H9 (cell line): Measurements from ENCODE around the gene PRAMEF12. TPM values are rescaled to one million over a fixed set of nuclear protein-coding genes. Genes with fewer than 3 reads are reported as not detected.

ENCODE experiments used
- DNase-seq: peaks from one replicate; pipeline ENCODE4 v3.0.0-alpha.2; 2017
- H2AFZ ChIP-seq: one replicate; pipeline ENCODE4 v1.6.1; 2013; ENCODE audit warnings: mild to moderate bottlenecking, low read length, control low read depth, moderate library complexity
- H2AK5ac ChIP-seq: 2 replicates; pipeline ENCODE4 v1.6.1; 2013; ENCODE audit warnings: low read length, control low read depth, mixed read lengths; ENCODE audit not compliant: insufficient read length
- H2BK120ac ChIP-seq: one replicate; pipeline ENCODE4 v1.6.1; 2013; ENCODE audit warnings: low read depth, mild to moderate bottlenecking, low read length, control low read depth, inconsistent platforms; ENCODE audit not compliant: poor library complexity, severe bottlenecking
- H2BK12ac ChIP-seq: 2 replicates; pipeline ENCODE4 v1.6.1; 2013; ENCODE audit warnings: low read length, control low read depth, mixed read lengths, low read depth; ENCODE audit not compliant: insufficient read length
- H2BK15ac ChIP-seq: 2 replicates; pipeline ENCODE4 v1.6.1; 2013; ENCODE audit warnings: low read depth, low read length, control low read depth
- H2BK20ac ChIP-seq: one replicate; pipeline ENCODE4 v1.6.1; 2013; ENCODE audit warnings: low read depth, mild to moderate bottlenecking, low read length, control low read depth, inconsistent platforms; ENCODE audit not compliant: poor library complexity, severe bottlenecking
- H2BK5ac ChIP-seq: 2 replicates; pipeline ENCODE4 v1.6.1; 2013; ENCODE audit warnings: low read length, control low read depth, mixed read lengths; ENCODE audit not compliant: insufficient read length
- H3K14ac ChIP-seq: 2 replicates; pipeline ENCODE4 v1.6.1; 2013; ENCODE audit warnings: low read length, control low read depth; ENCODE audit not compliant: insufficient read depth
- H3K18ac ChIP-seq: 2 replicates; pipeline ENCODE4 v1.6.1; 2013; ENCODE audit warnings: low read depth, mild to moderate bottlenecking, mixed read lengths, low read length, control low read depth; ENCODE audit not compliant: insufficient read length
- H3K23ac ChIP-seq: 2 replicates; pipeline ENCODE4 v1.6.1; 2013; ENCODE audit warnings: low read length, control low read depth, mixed read lengths, low read depth; ENCODE audit not compliant: insufficient read length
- H3K23me2 ChIP-seq: 2 replicates; pipeline ENCODE4 v1.6.1; 2013; ENCODE audit warnings: low read depth, mild to moderate bottlenecking, mixed read lengths, low read length, control low read depth; ENCODE audit not compliant: insufficient read length, poor library complexity, severe bottlenecking
- H3K27ac ChIP-seq: 2 replicates; pipeline ENCODE4 v1.5.1; 2013; ENCODE audit warnings: low read length, control low read depth, mixed read lengths, low read depth; ENCODE audit not compliant: insufficient read length
- H3K27me3 ChIP-seq: 2 replicates; pipeline ENCODE4 v1.6.1; 2013; ENCODE audit warnings: low read length, control low read depth, inconsistent platforms; ENCODE audit not compliant: insufficient read depth
- H3K4ac ChIP-seq: 2 replicates; pipeline ENCODE4 v1.6.1; 2013; ENCODE audit warnings: low read depth, mild to moderate bottlenecking, control low read depth, inconsistent platforms, low read length, moderate library complexity
- H3K4me1 ChIP-seq: 2 replicates; pipeline ENCODE4 v1.6.1; 2013; ENCODE audit warnings: low read length, control low read depth, inconsistent platforms; ENCODE audit not compliant: insufficient read depth
- H3K4me2 ChIP-seq: 2 replicates; pipeline ENCODE4 v1.6.1; 2013; ENCODE audit warnings: low read length, control low read depth, mixed read lengths; ENCODE audit not compliant: insufficient read length, insufficient read depth
- H3K56ac ChIP-seq: 2 replicates; pipeline ENCODE4 v1.6.1; 2013; ENCODE audit warnings: low read depth, mild to moderate bottlenecking, mixed read lengths, low read length, control low read depth; ENCODE audit not compliant: insufficient read length
- H3K79me1 ChIP-seq: 2 replicates; pipeline ENCODE4 v1.6.1; 2013; ENCODE audit warnings: low read depth, mild to moderate bottlenecking, moderate library complexity, low read length, control low read depth, inconsistent platforms; ENCODE audit not compliant: insufficient read depth, poor library complexity, severe bottlenecking
- H3K79me2 ChIP-seq: 2 replicates; pipeline ENCODE4 v1.6.1; 2013; ENCODE audit warnings: low read length, control low read depth, inconsistent platforms; ENCODE audit not compliant: insufficient read depth
- H3K9ac ChIP-seq: 2 replicates; pipeline ENCODE4 v1.6.1; 2013; ENCODE audit warnings: low read length, control low read depth, mixed read lengths; ENCODE audit not compliant: insufficient read length; ENCODE audit errors: extremely low read depth
- H3K9me3 ChIP-seq: one replicate; pipeline ENCODE4 v1.6.1; 2013; ENCODE audit warnings: low read depth, low read length, inconsistent platforms; ENCODE audit not compliant: control insufficient read depth
- H3T11ph ChIP-seq: one replicate; pipeline ENCODE4 v1.6.1; 2013; ENCODE audit warnings: mild to moderate bottlenecking, low read length, control low read depth, inconsistent platforms
- H4K20me1 ChIP-seq: one replicate; pipeline ENCODE4 v1.6.1; 2013; ENCODE audit not compliant: control insufficient read depth, insufficient read length, insufficient read depth
- H4K5ac ChIP-seq: 2 replicates; pipeline ENCODE4 v1.6.1; 2013; ENCODE audit warnings: low read depth, mild to moderate bottlenecking, mixed read lengths, low read length, control low read depth; ENCODE audit not compliant: insufficient read length
- H4K8ac ChIP-seq: replicated peaks from 2 replicates; pipeline ENCODE4 v1.6.1; 2013; ENCODE audit warnings: low read length, control low read depth, mixed read lengths, low read depth; ENCODE audit not compliant: insufficient read length
- H4K91ac ChIP-seq: 2 replicates; pipeline ENCODE4 v1.6.1; 2013; ENCODE audit warnings: low read depth, mild to moderate bottlenecking, moderate library complexity, mixed read lengths, low read length, control low read depth; ENCODE audit not compliant: insufficient read length
- H3K27ac Mint-ChIP-seq, 3 experiments: 2 replicates in 2 of 3; 3 replicates in 1 of 3; pipeline ENCODE4 v1.8.0; 2020 to 2021; ENCODE audit warnings: mixed read lengths in 3 of 3, mild to moderate bottlenecking in 1 of 3, moderate library complexity in 1 of 3
- H3K27me3 Mint-ChIP-seq: 2 replicates; pipeline ENCODE4 v1.8.0; 2021; ENCODE audit warnings: low read depth, mild to moderate bottlenecking, moderate library complexity, mixed read lengths
- H3K36me3 Mint-ChIP-seq, 3 experiments: 2 replicates in 2 of 3; 3 replicates in 1 of 3; pipeline ENCODE4 v1.8.0; 2020 to 2021; ENCODE audit warnings: low read depth in 3 of 3, mixed read lengths in 3 of 3; ENCODE audit not compliant: insufficient read depth in 1 of 3
- H3K4me1 Mint-ChIP-seq, 2 experiments: 2 replicates each; pipeline ENCODE4 v1.8.0; 2020; ENCODE audit warnings: mixed read lengths in 2 of 2
- H3K4me3 Mint-ChIP-seq, 2 experiments: 2 replicates in 1 of 2; 3 replicates in 1 of 2; pipeline ENCODE4 v1.8.0; 2020 to 2021; ENCODE audit warnings: mild to moderate bottlenecking in 2 of 2, mixed read lengths in 2 of 2, moderate library complexity in 1 of 2
- H3K9me3 Mint-ChIP-seq, 2 experiments: 2 replicates in 1 of 2; 3 replicates in 1 of 2; pipeline ENCODE4 v1.8.0; 2020; ENCODE audit warnings: mild to moderate bottlenecking in 2 of 2, mixed read lengths in 2 of 2, moderate library complexity in 1 of 2
- CTCF ChIP-seq: fragments of 200-600 bp; sonication (generic); conservative IDR thresholded peaks from 3 replicates; pipeline ENCODE4 v1.8.0; 2021; ENCODE audit warnings: antibody characterized with exemption, mild to moderate bottlenecking
- WGBS: extraction: QIAGEN DNeasy Blood & Tissue Kit; methylation state at CpG from one replicate; pipeline ENCODE4 v1.1.7; 2013; ENCODE audit warnings: missing lambda C conversion rate, low lambda C conversion rate, mixed read lengths; ENCODE audit not compliant: insufficient read length; ENCODE audit errors: extremely low coverage; 5-methylcytosine and 5-hydroxymethylcytosine counted together
- total RNA-seq: library from RNA; stranded (reverse); gene quantifications from 2 replicates; pipeline ENCODE4 v1.2.1, GENCODE V29; 2021

Gene PRAMEF12
- total RNA-seq, 1 experiment from 2014 or later: not detected

GRCh38 chr1:12762766-12763165 is 10.8 kb upstream of the PRAMEF12 start:
- H3K4me1 ChIP-seq: no peaks in the 10 kb centered on the region
- H2AK5ac ChIP-seq: no peak overlapping the region
- H3K23ac ChIP-seq: no peak overlapping the region
- H2BK15ac ChIP-seq: no peak overlapping the region
- H3K79me1 ChIP-seq: no peaks in the 10 kb centered on the region
- H3T11ph ChIP-seq: no peak overlapping the region
- no peak overlapping the region for H2BK120ac ChIP-seq
- no peak overlapping the region for H3K14ac ChIP-seq
- no peak overlapping the region for H3K4ac ChIP-seq
- H2AFZ ChIP-seq: no peak overlapping the region
- H4K5ac ChIP-seq: no peak overlapping the region
- Mint-ChIP-seq H3K4me1 (peaks cover 0 to 6% of the 10 kb centered on the region in 2 experiments; a peak in 1 of 4 replicates), H3K4me3 (no peak overlapping the region), H3K9me3 (peaks cover 0 to under 1% of the 10 kb centered on the region in 2 experiments; a peak in 2 of 5 replicates), H3K27me3 (peaks cover 12% of the 10 kb centered on the region), H3K27ac (no peak overlapping the region; a peak in 1 of 7 replicates), H3K36me3 (no peaks in the 10 kb centered on the region)
- no peaks in the 10 kb centered on the region for H3K9me3 ChIP-seq
- no peaks in the 10 kb centered on the region for H3K23me2 ChIP-seq
- TF ChIP-seq CTCF: no peak
- WGBS: no CpG with 5 or more reads among the region's 7 CpGs
- H4K91ac ChIP-seq: no peak overlapping the region
- no peak overlapping the region for H2BK12ac ChIP-seq
- H3K56ac ChIP-seq: no peak overlapping the region
- no peak for DNase-seq
- no peak overlapping the region for H4K8ac ChIP-seq
- no peak overlapping the region for H3K4me2 ChIP-seq
- H3K27ac ChIP-seq: no peak overlapping the region
- H3K18ac ChIP-seq: no peak overlapping the region
- no peaks in the 10 kb centered on the region for H3K79me2 ChIP-seq
- H2BK5ac ChIP-seq: no peak overlapping the region
- H3K9ac ChIP-seq: no peak overlapping the region
- no peaks in the 10 kb centered on the region for H3K27me3 ChIP-seq
- H2BK20ac ChIP-seq: no peak overlapping the region
- H4K20me1 ChIP-seq: no peaks in the 10 kb centered on the region
